GM18517 (cell line): Measurements from ENCODE around the gene ALG1.

Experiments used
- ATAC-seq: cut with Tn5 transposase; IDR thresholded peaks from one replicate; pipeline ENCODE4 v1.9.1; 2021; ENCODE audit warnings: mild to moderate bottlenecking, moderate library complexity; ENCODE audit not compliant: unreplicated experiment

ALG1 gene

GRCh38 chr16:5071681-5072333 is at the start of gene ALG1:
Gene ALG1, plus strand, starts transcription at chr16:5071843. Its CDS starts 7 bp downstream, at chr16:5071850.
- ATAC-seq: peak; percentile 86

- no peak for ATAC-seq
These were observed 49.1 kb upstream of the ALG1 start for GRCh38 chr16:5022521-5022920.

- ATAC-seq: no peak
These were observed 47.0 kb upstream of the ALG1 start for GRCh38 chr16:5024632-5025031.

DNA sequence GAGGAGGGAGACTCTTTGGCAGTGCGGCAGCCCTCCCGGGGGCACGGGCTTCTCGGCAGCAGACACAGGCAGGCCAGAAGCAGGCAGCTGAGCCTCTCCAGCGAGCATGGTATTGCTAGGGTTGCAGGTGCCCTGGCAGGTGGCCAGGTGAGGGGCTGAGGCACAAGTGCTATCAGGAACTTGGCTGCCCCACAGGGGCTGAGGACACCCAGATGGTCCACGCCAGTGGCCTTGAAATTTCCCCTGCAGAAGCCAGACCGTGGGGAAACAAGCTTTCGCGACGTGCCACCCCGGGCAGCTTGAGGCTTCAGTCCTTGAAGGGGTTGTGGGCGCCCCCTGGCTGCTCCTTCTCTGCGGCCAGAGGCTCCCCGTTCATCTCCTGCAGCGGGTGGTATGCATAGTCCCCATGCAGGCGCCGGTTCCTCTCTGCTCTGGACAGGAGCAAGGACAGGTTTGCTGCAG is 46.4 kb upstream of the ALG1 start:
- ATAC-seq: no peak

DNA sequence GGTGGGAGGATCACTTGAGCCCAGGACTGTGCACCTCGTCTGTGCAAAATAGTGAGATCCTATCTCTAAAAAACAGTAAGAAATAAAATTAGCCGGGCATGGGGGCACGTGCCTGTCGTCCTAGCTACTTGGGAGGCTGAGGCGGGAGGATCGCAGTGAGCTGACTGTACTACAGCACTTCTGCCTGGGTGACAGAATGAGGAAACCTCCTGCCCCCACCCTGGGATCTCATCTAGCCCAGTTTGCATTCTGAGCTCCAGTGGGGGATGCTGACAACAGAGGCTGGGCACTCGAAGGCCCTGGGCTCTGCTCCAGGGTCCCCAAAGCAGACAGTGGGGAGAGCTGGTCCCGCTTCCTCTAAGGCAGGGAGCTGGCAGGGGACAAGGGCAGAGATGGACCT is 45.0 kb upstream of the ALG1 start:
- ATAC-seq: no peak

GRCh38 chr16:5027086-5027485 is 44.6 kb upstream of the ALG1 start:
- no peak for ATAC-seq

GRCh38 chr16:5027575-5028235 is 43.9 kb upstream of the ALG1 start:
- ATAC-seq: no peak

GRCh38 chr16:5028950-5029475 is 42.6 kb upstream of the ALG1 start:
- no peak for ATAC-seq

GRCh38 chr16:5030251-5030870 is 41.3 kb upstream of the ALG1 start:
- no peak for ATAC-seq

DNA sequence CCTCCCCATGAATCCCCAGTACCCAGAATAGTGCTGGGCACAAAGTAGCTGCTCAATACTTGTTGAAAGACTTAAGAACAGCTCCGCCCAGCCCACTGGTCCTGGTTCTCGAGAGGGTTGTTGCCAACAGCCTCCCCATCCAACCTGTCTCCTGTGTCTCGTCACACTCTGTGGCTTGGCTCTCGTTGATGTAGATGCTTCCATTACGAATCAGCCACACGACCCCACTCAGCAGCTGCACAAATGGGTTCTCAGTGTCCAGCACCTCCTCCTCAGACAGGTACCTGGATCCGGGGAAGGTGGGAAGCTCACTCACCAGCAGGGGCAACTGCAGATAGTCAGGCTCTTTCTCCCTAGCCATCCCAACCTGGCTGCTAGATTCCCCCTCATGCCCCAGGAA is 40.0 kb upstream of the ALG1 start:
- ATAC-seq: no peak

DNA sequence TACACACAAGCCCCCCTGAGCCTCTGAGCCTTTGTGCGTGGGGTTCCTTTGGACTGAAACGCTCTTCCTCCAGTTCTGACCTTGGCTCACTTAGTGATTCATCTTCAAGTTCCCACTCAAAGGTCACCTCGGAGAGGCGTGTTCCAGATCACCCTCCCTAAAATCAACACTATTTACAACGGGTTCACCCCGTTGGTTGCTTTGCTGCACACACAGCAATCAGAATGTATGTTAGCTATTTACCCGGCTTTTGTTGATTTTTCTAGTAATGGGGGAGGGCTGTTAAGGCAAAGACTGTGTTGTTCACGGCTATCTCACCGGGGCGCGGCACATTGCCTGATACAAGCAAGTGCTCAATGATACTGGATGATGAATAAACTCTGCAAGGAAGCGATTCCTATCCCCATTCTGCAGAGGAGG is 38.9 kb upstream of the ALG1 start:
- no peak for ATAC-seq

DNA sequence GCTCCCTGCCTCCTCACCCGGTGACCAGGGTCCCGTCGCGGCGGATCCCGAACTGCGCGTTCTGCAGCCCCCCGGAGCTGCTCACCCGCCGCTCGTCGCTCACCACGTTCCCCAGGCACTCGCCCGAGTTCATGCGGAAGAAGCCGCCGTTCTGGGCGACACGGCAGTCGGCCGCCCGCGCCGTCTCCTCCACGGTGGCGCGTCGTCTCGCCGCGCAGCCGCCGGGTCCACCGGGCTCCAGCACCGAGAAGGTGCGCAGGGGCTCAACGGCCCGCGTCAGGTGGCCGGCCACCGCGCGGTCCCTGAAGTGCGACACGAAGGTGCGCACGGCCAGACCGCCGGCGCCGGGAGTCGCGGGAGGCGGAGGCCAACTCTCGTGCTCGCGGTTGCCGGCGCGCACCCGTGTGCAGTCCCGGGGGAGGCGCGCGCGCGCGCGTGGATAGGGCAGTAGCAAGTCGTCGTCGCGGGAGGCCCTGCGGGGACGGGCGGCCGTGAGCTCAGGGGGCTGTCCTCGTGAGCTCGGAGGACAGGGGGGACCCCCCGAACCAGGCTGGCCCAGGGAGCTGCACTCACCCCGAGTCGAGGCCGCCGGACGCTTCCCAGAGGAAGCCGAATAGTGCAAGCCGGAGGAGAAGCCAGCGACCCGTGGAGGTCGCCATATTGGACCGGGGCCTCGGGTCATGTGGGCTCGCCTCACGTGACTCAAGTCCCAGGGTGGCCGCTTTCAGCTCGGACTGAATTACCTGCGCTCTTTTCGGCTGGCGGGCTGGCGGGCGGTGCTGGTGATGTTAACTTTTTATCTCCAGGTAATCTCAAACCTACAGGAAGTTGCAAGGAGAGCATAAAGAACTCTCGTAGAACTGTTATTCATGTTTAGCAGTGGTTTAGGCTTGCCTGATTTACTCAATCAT is 38.1 kb upstream of the ALG1 start, which contains the start of gene NAGPA:
TSS of gene NAGPA (minus strand) at position 680 of the 911 bp plus-strand sequence. CDS start at position 659, 21 bp downstream.
- ATAC-seq: peak; percentile 78

DNA sequence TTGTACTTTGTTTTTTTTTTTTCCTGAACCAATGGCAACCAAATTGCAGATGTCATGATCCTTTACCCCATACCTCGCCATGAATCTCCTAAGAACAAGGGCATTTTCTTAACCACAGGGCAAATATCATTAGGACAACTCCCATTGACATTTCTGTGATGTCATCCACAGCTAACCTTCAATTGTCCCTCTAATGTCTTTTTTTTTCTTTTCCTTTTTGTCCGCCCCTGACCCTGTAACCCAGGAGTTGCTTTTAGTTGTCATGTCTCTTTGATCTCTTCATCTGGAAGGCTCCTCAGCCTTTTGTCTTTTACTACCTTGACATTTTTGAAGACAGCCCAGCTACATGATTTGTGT is 37.5 kb upstream of the ALG1 start:
- no peak for ATAC-seq

- ATAC-seq: no peak
These were observed 35.8 kb upstream of the ALG1 start for GRCh38 chr16:5035909-5036227.

GRCh38 chr16:5036228-5037156 is 35.2 kb upstream of the ALG1 start:
- no peak for ATAC-seq

DNA sequence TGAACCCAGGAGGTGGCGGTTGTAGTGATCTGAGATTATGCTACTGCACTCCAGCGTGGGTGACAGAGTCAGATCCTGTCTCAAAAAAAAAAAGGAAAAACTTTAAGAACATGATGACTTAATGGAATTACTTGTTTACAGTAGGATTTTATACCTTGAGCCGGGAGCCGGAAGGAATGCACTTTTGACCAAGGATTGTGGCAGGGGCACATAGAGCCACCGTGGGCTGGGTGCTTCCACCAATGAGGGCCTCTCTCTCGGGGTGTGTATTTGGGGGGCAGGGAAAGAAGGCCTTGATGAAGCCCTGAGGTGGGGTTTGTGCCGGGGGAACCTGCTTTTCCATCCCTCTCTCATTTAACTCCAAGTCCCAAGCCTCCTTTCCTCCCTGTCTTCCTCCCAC is 31.2 kb upstream of the ALG1 start:
- no peak for ATAC-seq

DNA sequence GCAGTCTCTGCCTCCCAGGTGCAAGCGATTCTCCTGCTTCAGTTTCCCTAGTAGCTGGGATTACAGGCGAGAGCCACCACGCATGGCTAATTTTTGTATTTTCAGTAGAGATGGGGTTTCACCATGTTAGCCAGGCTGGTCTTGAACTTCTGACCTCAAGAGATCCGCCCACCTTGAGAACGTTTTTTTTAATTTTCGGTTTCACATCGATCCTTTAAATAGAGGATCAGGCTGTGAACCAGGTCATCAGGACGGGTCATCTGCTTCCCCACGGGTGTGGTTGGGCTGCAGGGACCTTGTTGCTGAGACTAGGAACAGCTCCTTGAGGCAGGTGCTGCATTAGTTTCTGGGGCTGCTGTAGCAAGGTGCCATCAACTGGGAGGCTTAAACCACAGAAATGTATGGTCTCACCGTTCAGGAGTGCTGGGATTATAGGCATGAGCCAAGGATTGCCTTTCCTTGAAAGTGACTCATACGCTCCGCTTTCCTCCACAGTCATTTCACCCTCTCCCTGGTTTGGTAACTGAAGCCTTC is 30.0 kb upstream of the ALG1 start:
- ATAC-seq: peak; percentile 77

- ATAC-seq: no peak
These were observed 29.0 kb upstream of the ALG1 start for GRCh38 chr16:5042574-5043171.

- ATAC-seq: no peak
These were observed 27.6 kb upstream of the ALG1 start for GRCh38 chr16:5044011-5044540.
